Measurements from ENCODE around the gene PRKG1. TPM values are rescaled to one million over a fixed set of nuclear protein-coding genes. Genes with fewer than 3 reads are reported as not detected.

The PRKG1 gene
- total RNA-seq, 1 experiment from 2014 or later: 10.4 TPM

GRCh38 chr10:51888263-51888662 lies 814.0 kb downstream of the PRKG1 start:
- Histone ChIP-seq H3K4ac (ENCODE audit: low read depth, low read length) (no peak overlapping the region), H2BK15ac (ENCODE audit: low read depth, low read length) (no peak overlapping the region), H2BK20ac (ENCODE audit: low read depth, low read length, poor library complexity, severe bottlenecking) (no peak overlapping the region), H2AK5ac (ENCODE audit: insufficient read length, low read length) (no peak overlapping the region), H3K79me1 (ENCODE audit: insufficient read depth, low read depth, low read length, poor library complexity, severe bottlenecking) (no peaks in the 10 kb centered on the region), H3K18ac (ENCODE audit: insufficient read length, low read depth, low read length) (no peak overlapping the region), H3K9ac (ENCODE audit: extremely low read depth, insufficient read length, low read length) (no peak overlapping the region), H2AFZ (ENCODE audit: low read length) (no peak overlapping the region), H3T11ph (ENCODE audit: low read length) (no peak overlapping the region), H3K9me3 (ENCODE audit: control insufficient read depth, low read depth, low read length) (no peaks in the 10 kb centered on the region), H3K23me2 (ENCODE audit: insufficient read length, low read depth, low read length, poor library complexity, severe bottlenecking) (no peaks in the 10 kb centered on the region), H3K27me3 (ENCODE audit: insufficient read depth, low read length) (no peaks in the 10 kb centered on the region), H2BK12ac (ENCODE audit: insufficient read length, low read depth, low read length) (no peak overlapping the region), H4K8ac (replicated peaks; ENCODE audit: insufficient read length, low read depth, low read length) (no peak overlapping the region), H3K56ac (ENCODE audit: insufficient read length, low read depth, low read length) (no peak overlapping the region), H3K4me1 (ENCODE audit: insufficient read depth, low read length) (peaks cover under 1% of the 10 kb centered on the region; the same call in 1 of the 2 replicates), H3K23ac (ENCODE audit: insufficient read length, low read depth, low read length) (no peak overlapping the region), H4K91ac (ENCODE audit: insufficient read length, low read depth, low read length) (no peak overlapping the region), H2BK120ac (ENCODE audit: low read depth, low read length, poor library complexity, severe bottlenecking) (no peak overlapping the region), H2BK5ac (ENCODE audit: insufficient read length, low read length) (no peak overlapping the region), H3K4me2 (ENCODE audit: insufficient read depth, insufficient read length, low read length) (no peak overlapping the region), H3K27ac (ENCODE audit: insufficient read length, low read depth, low read length) (no peak overlapping the region), H4K20me1 (ENCODE audit: control insufficient read depth, insufficient read depth, insufficient read length) (no peaks in the 10 kb centered on the region), H3K14ac (ENCODE audit: insufficient read depth, low read length) (no peak overlapping the region), H4K5ac (ENCODE audit: insufficient read length, low read depth, low read length) (no peak overlapping the region), H3K79me2 (ENCODE audit: insufficient read depth, low read length) (no peaks in the 10 kb centered on the region)
- DNase-seq: no peak
- H3K4me1 Mint-ChIP-seq: peaks cover 7 to 9% of the 10 kb centered on the region in 2 experiments
- no peak for TF ChIP-seq CTCF (conservative IDR thresholded peaks at IDR 0.05)
- no peak overlapping the region for H3K27ac Mint-ChIP-seq
- peaks cover 0 to 3% (median 0%) of the 10 kb centered on the region in 3 experiments; a peak in 1 of 7 replicates for H3K36me3 Mint-ChIP-seq (ENCODE audit: insufficient read depth in 1 of 3, low read depth in 3 of 3)
- H3K4me3 Mint-ChIP-seq: no peak overlapping the region
- H3K27me3 Mint-ChIP-seq (ENCODE audit: low read depth): no peaks in the 10 kb centered on the region
- peaks cover 0 to 2% of the 10 kb centered on the region in 2 experiments; a peak in 3 of 5 replicates for H3K9me3 Mint-ChIP-seq

Data from H9 (cell line).